Hematopoietic multipotent progenitor cell treated with erythropoietin and hydrocortisone succinate and interleukin-3 and kit ligand, for 6 days (in vitro differentiated cells): Measurements from ENCODE around the gene TBC1D22A.

Experiments
- DNase-seq: peaks from one replicate; pipeline ENCODE4 v3.0.0-alpha.2; 2015

TBC1D22A gene

DNA sequence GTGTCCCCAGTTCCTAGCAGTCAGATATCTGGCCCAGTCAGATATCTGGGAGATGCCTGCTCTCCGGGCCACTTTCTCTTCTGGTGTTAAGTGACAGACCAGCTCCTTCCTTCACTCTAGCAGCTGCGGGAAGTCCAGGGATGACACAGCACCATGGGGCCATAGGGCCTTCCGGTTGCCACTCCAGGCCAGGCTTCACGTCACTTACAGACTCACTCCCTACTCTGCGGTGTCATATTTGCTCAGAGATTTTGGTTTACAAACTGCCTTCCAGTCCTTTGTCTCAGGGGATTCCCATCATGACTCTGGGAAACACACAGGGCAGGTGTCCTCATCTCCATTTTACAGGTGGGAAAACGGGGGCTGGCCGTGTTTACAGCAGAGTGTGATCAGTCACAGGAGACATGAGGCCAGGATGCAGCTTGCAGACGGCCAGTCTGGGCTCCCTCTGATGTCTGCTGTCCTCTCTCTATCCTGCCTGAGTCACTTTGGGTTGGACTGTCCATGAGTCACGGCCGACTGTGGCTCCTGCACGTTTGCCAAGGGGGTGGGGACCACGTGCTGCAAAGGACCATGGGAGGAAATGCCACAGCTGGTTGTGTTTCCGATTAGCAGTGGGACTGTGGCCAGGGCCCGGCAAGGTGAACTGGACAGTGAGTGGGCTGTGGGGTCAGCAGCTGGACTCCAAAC lies 8.2 kb upstream of the TBC1D22A start:
- DNase-seq, result peak; percentile 79

DNA sequence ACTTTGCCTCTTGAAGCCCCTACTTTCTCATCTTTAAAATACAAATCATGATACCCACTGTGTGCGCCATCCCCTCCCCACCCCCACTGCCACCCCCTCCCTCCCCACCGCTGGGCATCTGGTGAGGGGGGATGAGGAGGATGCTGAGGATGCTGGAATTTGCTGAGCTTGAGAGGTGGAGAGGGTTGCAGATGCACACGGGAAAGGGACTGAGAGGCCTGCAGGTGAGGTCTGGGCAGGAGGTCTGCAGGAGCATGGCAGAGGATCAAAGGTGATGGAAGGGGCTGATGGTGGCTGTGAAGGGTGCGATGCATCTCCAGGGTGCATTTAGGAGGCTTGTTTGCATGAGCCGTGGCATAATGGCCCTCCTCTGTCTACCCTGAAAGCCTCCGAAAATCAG lies 7.6 kb upstream of the TBC1D22A start:
- no peak for DNase-seq

DNA sequence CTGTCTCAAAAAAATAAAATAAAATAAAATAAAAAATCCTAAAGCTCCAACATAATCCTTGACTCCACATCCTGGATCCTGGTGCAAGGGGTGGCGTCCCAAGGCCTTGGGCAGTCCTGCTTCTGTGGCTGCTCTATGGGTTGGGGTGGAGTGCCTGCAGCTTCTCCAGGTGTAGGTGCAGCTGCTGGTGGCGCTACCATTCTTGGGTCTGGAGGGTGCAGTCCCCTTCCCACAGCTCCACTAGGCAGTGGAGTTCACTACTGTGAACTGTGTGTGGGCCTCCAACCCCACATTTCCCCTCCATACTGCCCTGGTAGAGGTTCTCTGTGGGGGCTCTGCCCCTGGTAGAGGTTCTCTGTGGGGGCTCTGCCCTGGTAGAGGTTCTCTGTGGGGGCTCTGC lies 6.9 kb upstream of the TBC1D22A start:
- no peak for DNase-seq

DNA sequence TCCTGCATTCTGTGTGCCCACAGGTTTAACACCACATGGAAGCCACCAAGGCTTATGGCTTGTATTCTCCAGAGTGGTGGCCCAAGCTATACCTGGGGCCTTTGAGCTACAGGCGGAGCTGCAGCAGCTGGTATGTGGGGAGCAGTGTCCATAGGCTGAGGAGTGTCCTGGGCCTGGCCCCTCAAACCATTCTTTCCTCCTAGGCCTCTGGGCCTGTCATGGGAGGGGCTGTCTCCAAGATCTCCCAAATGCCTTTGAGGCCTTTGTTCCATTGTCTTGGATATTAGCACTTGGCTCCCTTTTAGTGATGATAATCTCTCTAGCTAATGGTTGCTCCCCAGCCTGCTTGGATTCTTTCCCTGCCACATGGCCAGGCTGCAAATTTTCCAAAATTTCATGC lies 6.4 kb upstream of the TBC1D22A start:
- DNase-seq, result no peak

DNA sequence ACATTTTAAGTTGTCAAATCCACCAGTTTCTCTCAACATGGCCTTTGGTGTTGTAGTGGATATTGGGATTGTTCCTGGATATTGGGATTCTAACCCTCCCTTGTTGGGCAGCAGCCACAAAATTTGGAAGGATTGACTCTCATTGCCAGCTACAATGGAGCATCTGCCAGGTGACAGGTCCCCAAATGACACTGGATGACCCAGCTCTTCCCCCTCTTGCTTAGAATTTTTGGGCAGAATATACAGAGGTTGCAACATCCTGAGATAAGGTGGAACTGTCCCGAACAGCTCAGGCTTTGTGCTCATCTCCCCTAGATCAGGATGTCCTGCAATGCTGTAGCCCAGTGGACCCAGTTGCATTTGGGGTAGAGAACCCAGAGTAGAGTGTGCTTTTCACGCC lies 5.3 kb upstream of the TBC1D22A start:
- DNase-seq, result no peak

DNA sequence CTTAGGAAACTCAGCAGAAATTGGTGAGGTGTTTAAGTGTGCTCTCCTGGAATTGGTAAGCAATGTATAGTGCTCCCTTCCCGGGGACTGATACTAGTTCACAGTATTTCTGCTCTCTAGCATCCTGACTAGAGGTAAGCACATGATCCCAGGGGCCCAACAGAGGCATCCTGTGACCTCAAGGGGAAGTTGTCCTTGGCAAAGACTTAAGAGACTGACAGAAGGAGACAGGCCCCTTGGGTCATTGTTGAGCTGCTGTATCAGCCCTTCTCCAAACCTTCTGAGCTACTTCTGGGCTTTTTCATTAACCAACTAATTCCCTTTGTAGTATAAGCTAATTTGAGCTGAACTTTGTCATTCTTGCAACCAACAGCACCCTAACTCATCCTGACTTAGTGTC lies 4.3 kb upstream of the TBC1D22A start:
- no peak for DNase-seq

DNA sequence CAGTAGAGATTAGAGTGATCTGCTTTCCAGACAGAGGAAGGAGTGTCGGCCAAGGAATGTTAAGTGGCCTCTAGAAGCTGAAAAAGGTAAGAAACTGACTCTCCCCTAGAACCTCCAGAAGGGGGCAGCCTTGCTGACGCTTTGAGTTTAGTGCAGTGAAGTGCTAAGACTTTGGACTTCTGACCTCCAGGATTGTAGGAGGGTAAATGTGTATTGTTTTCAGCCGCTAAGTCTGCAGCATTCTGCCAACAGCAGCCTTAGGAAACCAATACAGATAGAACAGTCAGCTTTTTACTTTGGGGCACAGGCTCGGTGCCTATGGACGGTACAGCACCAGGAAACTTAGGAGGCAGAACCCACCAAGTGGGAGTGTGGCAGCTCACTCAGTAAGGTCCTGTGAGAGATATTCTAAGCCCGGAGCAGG lies 3.6 kb upstream of the TBC1D22A start:
- peak; percentile 82 for DNase-seq

DNA sequence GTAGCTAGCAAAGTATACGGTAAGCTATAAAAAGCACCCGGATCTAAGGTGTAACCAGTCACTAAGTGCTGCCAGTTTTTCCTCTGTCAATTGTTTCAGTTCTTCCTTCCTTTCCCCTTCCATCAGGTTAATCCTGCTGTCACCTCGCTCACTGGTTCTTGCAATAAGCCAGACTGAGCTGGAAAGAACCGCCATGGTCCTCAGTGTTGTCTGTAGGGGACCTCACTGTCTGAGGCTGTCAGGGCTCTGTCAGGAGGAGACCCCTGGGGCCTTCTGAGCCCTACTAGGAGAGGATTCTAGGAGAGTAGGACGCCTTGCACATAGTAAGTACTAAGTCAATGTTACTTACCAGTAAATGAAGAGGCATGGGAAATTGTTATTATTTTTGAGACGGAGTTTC lies 1.4 kb upstream of the TBC1D22A start:
- no peak for DNase-seq

DNA sequence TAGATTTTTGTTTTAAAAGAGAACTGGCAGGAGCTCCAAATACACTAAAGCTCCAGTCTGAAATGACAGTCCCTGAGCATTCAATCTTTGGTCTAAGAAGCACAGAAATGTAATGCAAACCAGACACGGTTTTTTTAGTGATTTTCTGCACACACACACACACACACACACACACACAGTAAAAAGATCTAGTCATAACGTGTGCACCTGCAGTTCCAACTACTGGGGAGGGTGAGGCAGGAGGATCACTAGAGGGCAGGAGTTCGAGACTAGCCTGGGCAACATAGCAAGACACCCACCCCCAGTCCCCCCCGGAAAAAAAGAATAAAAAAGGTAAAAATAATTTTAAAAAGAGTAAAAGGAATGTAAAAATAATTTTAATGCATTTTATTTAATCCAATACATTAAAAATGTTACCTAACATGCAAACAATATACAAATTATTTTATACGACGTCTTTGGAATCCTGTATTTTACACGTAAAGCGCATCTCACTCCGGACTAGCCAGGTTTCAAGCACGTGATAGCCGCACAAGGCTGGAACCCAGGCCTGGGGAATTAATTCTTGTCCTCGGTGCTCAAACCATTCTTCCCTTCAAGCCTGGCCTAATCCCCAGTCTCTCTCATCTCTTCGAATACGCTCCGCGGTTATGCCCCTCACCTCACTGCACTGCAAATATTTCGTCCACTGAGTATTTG lies 762 bp upstream of the TBC1D22A start:
- DNase-seq, result peak; percentile 49

DNA sequence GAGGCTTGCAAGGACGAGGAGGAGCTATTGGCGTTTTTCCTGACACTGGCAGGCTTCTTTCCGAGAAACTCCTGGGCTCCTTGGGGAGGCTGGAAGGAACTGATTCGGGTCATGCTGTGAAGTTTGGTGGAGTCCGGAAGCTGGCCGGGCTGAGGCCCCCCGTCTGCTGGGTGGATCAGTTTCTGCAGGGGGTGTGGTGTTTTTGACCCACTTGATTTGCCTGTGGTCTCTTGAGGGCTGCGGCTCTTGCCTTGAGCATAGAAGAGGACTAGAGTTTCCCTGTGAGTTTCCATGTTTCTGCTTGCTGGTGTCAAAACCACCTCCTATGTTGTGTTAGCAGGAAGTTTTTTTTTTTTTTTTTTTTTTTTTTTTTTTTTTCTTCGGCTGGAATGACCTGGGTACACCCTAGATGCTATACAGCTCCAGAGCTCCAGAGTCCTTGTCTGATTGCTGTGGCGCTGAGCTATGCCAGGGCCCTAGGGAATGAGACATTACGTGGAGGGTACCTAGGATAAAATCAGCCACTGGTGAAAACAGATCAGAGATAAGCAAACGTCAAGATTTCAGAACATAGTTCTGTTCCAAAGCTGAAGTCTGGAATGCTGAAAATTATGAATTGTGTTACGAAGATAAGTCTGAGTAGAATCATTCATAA lies 728 bp downstream of the TBC1D22A start:
- peak; percentile 51 for DNase-seq

DNA sequence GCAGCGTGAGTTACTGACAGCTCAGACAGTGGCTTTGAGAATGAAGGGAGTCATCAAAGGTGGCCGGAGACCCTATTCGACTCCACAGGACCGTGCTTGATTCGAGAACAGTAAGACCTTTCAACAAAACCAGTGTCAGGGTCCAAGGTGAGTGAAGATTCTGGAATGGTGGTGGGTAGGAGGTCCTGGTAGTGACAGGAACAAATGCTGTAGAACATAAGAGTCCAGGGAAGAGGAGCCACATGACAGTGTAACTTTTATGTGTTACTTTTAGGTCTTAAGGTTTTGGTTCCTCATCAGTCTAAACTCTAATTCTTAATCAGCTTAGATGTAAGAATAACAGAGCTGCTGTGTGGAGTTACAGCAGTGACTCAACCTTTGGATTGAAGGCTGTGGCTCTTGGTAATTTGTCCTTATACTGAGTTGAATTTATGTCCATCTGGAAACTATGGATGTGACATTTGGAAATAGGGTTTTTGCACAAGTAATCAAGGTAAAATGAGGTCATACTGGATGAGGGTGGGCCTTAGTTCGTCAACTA lies 1.8 kb downstream of the TBC1D22A start:
- DNase-seq, result no peak

DNA sequence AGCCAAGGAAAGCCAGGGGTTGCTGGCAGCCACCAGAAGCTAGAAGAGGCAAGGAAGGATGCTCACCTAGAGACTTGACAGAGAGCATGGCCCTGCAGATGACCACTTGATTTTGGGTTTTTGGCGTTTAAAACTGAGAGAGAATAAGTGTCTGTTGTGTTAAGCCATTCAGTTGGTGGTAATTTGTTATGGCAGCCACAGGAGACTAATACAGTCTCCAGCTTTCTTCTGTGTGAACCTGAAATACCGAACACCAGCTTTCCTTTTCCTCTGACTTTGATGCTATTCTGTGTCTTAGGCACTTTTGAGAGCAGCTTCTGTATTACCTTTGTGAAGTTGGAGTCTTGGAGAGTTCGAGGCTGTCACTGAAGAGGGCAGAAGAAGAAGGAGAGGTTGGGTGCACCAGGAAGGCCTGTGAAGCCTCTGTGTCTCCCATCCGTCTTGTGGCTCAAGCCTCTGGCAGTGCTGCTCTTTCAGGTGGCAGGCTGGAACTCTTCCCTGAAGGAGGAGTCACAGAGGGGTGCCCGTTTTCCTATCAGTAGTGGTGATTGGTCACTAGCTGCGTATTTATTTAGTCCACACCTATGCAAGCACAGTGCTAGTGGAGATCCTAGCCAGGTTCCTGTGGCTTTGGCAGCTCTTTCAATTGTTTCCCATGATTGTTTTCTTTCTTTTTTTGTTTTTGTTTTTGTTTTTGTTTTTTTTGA lies 2.5 kb downstream of the TBC1D22A start:
- DNase-seq, result no peak

DNA sequence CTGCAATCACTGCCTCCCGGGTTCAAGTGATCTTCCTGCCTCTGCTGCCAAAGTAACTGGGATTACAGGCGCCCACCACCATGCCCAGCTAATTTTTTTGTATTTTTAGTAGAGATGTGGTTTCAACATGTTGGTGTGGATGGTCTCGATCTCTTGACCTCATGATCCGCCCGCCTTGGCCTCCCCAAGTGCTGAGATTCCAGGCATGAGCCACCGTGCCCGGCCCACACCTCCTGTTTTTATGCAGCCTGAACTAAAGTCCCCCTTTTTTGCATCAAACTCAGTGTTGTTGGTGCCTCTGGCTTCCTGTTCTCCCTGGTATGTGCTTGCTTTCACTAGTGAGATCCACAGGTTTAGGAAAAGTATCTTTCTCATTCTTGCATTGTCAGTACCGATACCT lies 4.2 kb downstream of the TBC1D22A start:
- no peak for DNase-seq

DNA sequence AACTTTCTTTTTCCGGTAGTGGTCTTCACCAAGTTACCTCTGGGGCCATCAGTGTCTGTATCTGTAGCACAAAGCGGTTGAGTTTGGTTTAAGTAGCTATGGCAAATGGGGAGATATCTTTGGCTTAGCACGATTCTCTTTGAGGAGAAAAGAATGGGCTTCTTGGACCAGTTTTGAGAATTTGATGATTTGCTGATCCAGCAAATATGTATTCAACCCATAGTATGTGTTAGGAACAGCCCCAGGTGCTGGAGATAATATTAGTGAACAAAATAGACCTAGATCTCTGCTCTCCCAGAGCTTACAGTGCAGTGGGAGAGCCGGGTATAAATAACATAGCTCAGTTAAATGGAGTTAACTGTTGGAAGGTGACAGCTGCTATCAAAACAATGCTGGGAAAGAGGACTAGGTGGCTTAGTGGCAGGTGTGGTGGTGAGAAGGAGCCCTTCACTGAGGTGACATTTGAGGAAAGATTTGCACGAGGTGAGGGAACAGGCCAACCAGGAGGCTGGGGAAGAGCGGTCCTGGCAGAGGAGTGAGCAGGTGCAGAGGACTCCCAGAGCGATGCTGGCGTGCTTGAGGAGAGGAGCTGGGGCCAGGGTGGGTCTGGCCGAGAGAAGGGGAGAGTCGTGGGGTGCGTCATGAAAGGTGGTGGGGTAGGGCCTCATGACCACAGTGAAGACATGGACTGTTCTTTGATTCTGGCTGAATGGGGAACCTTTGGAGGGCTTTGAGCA lies 5.0 kb downstream of the TBC1D22A start:
- no peak for DNase-seq

DNA sequence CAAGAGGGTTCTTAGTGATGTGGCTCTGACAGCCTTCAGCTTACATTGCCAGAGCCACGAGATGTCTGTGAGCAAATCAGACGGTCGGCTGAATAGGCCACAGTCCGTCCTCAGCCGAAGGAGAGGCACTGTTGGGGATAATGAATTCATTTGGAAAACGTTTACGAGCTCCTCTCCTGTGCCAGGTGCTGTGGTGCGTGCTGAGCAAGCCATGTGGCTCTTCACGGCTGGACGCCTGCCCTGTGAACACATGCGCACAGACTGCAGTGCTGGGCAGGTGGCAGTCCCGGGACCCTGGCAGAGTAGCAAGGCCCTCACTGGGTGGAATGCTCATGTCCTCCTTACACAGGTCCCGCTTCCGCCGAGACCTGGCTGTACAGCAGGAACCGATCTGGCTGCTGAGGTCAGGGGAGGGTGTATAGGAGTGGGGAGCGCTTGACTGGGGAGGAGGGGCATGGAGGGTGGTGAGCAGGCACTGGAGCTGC lies 6.8 kb downstream of the TBC1D22A start:
- DNase-seq, result no peak

DNA sequence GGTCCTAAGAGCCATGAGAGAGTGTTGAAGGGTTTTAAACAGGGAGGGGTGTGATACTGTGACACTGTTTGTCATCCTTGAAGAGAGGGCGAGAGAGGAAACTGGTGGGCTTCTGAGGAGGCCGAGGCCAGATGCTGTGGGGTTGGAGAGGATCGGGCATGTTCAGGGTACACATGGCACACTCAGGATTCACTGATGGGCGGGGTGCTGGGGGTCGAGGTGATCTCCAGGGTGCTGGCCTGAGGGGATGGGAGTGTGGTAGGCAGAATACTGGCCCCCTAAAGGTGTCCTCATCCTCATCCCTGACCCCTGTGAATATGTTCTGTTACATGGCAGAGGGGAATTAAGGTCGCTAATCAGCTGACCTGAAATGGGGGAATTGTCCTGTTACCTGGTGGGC lies 7.3 kb downstream of the TBC1D22A start:
- no peak for DNase-seq

DNA sequence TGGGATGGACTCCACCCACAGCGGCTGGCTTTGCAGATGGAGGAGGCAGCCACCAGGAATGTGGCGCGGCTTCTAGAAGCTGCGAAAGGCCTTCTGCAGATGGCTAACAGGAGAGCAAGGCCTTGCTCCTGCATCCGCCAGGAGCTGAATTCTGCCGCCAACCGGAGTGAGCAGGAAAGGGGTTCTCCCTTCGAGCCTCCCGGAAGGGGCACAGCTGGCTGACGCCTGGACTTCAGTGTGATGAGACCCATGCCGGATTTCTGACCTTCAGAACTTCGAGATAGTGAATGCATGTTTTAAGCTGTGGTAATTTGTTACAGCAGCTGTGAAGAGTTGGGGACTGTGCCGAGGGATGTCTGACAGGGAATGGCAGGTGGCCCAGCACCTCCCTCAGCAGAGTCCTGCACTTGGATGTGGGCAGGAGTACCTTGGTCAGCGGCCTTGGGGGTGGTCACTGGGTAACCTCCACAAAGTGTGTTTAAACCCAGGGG lies 7.7 kb downstream of the TBC1D22A start:
- no peak for DNase-seq

DNA sequence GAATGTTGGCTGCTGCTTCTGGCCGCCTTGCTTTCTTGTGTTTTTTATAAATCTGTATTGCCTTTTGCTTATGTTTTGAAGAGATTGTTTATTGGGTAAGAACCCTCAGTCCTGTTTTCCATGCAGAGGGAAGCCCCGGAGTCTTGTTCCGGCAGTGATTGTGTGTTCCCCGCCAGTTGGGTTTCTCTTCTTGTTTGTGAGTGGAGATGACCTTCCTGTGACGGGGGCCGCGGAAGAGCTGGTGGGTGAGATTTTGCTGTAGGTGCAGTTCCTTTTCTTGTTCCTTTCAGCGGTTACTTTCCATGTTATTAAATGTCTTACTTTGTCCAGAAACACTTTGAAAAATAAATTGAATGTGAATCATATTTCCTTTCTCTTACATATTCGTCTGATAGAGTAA lies 8.3 kb downstream of the TBC1D22A start:
- no peak for DNase-seq

DNA sequence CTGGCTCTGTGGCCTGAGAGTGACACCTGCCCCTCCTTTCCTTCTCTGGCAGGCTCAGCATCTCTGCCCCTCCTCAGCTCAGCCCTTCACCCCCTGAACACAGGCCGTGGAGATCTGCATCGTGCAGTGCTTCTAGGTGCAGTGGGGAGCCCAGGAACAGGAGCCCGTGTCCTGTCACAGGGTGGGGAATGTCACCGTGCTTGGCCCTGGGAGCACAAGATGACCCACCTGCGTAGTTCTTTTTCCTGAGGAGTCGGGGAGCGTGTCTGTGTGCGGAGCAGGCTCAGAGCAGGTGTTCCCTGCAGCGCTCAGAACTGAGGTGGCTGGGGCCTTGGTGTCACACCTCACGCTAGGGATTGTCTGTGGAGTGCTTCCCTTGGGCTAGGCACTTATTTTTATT lies 10.6 kb downstream of the TBC1D22A start:
- no peak for DNase-seq

DNA sequence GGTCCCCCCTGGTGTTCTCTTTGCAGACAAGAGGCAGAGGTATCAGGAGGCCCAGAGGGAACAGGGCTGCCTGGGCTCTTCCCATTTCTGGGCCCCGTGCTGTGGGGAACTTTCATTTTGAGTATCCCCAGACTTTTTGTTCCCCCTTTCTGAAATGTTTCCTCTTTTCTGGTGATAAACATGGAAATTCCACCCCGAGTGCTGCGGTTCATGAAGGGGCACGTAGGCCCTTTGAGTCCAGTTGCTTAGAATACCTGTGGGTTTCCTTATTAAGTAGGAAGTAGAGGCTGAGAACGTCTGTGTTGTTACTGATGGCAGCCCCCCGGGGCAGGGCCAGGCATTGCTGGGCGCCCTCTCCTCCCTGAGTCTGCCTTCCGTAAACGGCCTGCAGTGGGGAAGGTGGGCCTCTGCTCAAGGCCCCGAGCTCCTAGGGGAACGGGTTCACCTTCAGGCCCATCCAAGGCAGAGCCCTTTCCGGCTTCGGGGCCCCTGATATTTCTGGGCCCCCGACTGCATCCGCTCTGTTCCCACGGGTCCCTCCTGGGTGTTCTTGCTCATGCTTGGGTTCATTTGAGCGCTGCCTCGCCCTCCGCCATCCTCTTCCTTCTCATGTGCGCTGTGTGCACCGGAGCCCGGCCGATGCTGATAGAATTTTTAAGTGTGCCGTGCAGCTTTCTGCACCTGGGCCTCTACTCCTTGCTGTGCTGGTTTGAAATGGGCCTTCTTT lies 12.0 kb downstream of the TBC1D22A start:
- DNase-seq, result peak; percentile 15
